ENCODE results near the gene PLXNB2. TPM values are rescaled to one million over a fixed set of nuclear protein-coding genes. Genes with fewer than 3 reads are reported as not detected.

PLXNB2 gene
- total RNA-seq, 4 donors from 2014 or later: 8.0 to 11.8 (median 9.0) TPM

GRCh38 chr22:50248196-50249081 is 59.0 kb downstream of the PLXNB2 start:
- in situ Hi-C loops (cut with MboI; ENCODE audit: low sequenced_read_pairs in 4 of 4): no loop called here
- DNase-seq (no peak), ATAC-seq (no peak)
- Histone ChIP-seq H3K9me3 (no peaks in the 10 kb centered on the region), H3K4me3 (no peak overlapping the region), H3K27me3 (no peaks in the 10 kb centered on the region), H3K36me3 (peaks cover 0 to 7% of the 10 kb centered on the region in 2 donors), H3K4me1 (peaks cover 31 to 45% of the 10 kb centered on the region in 2 donors), H3K27ac (peak overlapping the region in 2 of 4 donors; percentile 91 to 98)
- TF ChIP-seq POLR2A (IDR thresholded peaks at IDR 0.05) (no peak), CTCF (IDR thresholded peaks at IDR 0.05 in 4 of 5, conservative IDR thresholded peaks at IDR 0.05 in 1 of 5) (no peak)
- intact Hi-C loops (cut with DNase I; ENCODE audit: low total_unique reads): no loop called here

- intact Hi-C loops (cut with DNase I; ENCODE audit: low total_unique reads): no loop called here
- DNase-seq: no peak
- Histone ChIP-seq H3K36me3 (peaks cover 0 to 7% of the 10 kb centered on the region in 2 donors), H3K27me3 (no peaks in the 10 kb centered on the region), H3K9me3 (no peaks in the 10 kb centered on the region), H3K4me3 (no peak overlapping the region), H3K4me1 (peaks cover 38 to 51% of the 10 kb centered on the region in 2 donors), H3K27ac (peak overlapping the region in 2 of 4 donors; percentile 91 to 98)
- TF ChIP-seq CTCF (IDR thresholded peaks at IDR 0.05 in 4 of 5, conservative IDR thresholded peaks at IDR 0.05 in 1 of 5): no peak
- no peak for TF ChIP-seq POLR2A (IDR thresholded peaks at IDR 0.05)
- in situ Hi-C loops (cut with MboI; ENCODE audit: low sequenced_read_pairs in 4 of 4): no loop called here
- no peak for ATAC-seq
These were observed 59.7 kb downstream of the PLXNB2 start for GRCh38 chr22:50247748-50248147.

GRCh38 chr22:50246242-50247175 is 60.9 kb downstream of the PLXNB2 start:
- in situ Hi-C loops (cut with MboI; ENCODE audit: low sequenced_read_pairs in 4 of 4): no loop called here
- DNase-seq (peak; percentile 38 to 62), ATAC-seq (no peak)
- peaks cover 49 to 61% of the 10 kb centered on the region in 2 donors for H3K4me1 ChIP-seq
- H3K4me3 ChIP-seq: peak overlapping the region in 2 of 4 donors; percentile 86 to 98
- intact Hi-C loops (cut with DNase I; ENCODE audit: low total_unique reads): no loop called here
- TF ChIP-seq POLR2A (IDR thresholded peaks at IDR 0.05): no peak
- peak in 2 of 5 experiments; percentile 17 to 20 for TF ChIP-seq CTCF (IDR thresholded peaks at IDR 0.05 in 4 of 5, conservative IDR thresholded peaks at IDR 0.05 in 1 of 5)
- H3K27me3 ChIP-seq: no peaks in the 10 kb centered on the region
- H3K36me3 ChIP-seq: peaks cover 0 to 7% of the 10 kb centered on the region in 2 donors
- H3K9me3 ChIP-seq: no peaks in the 10 kb centered on the region
- peak overlapping the region; percentile 88 to 98 (median 90) for H3K27ac ChIP-seq

GRCh38 chr22:50245214-50246072 is 62.0 kb downstream of the PLXNB2 start:
- Histone ChIP-seq H3K4me1 (peaks cover 51 to 54% of the 10 kb centered on the region in 2 donors), H3K4me3 (peak overlapping the region; percentile 74 to 98 (median 81)), H3K27ac (peak overlapping the region; percentile 88 to 98 (median 90)), H3K9me3 (no peaks in the 10 kb centered on the region), H3K27me3 (no peaks in the 10 kb centered on the region), H3K36me3 (peaks cover 0 to 7% of the 10 kb centered on the region in 2 donors)
- peak; percentile 9 to 16 for ATAC-seq
- TF ChIP-seq POLR2A (IDR thresholded peaks at IDR 0.05) (no peak), CTCF (IDR thresholded peaks at IDR 0.05 in 4 of 5, conservative IDR thresholded peaks at IDR 0.05 in 1 of 5) (no peak)
- intact Hi-C loops (cut with DNase I; ENCODE audit: low total_unique reads) (loop anchor here (2.0 kb wide), 1 partner anchor 25 kb away; the partner anchor contains the start of gene MAPK11), in situ Hi-C loops (cut with MboI; ENCODE audit: low sequenced_read_pairs in 4 of 4) (no loop called here)
- no peak for DNase-seq

All from gastrocnemius medialis (tissue), 4 donors.